B cell (primary cell): ENCODE measurements around the gene SGIP1. TPM values are rescaled to one million over a fixed set of nuclear protein-coding genes. Genes with fewer than 3 reads are reported as not detected.

ENCODE experiments used
- ATAC-seq: fragments of 200-7000 bp; cut with Tn5 transposase; one replicate; pipeline ENCODE4 v1.10.0; 2021; ENCODE audit warnings: low read depth, mild to moderate bottlenecking, moderate number of reproducible peaks, moderate library complexity
- CTCF ChIA-PET: fragments of 350-600 bp; sonication (Branson Sonifier 250); formaldehyde crosslinking; loops from one replicate; lab custom pipeline; 2021; ENCODE audit warnings: antibody characterized with exemption, inconsistent platforms; lab: Charles Lee
- POLR2A ChIA-PET: fragments of 350-600 bp; sonication (Branson Sonifier 250); formaldehyde crosslinking; loops from one replicate; lab custom pipeline; 2021; ENCODE audit warnings: antibody characterized with exemption; lab: Charles Lee
- DNase-seq: peaks from one replicate; pipeline ENCODE4 v3.0.0; 2013
- H2AFZ ChIP-seq: 2 replicates; pipeline ENCODE4 v1.6.1; 2012; ENCODE audit warnings: mild to moderate bottlenecking, low read depth, low read length; ENCODE audit not compliant: insufficient read depth, poor library complexity, severe bottlenecking
- H3K27ac ChIP-seq, 2 donors: 1 replicate in 1 of 2; 2 replicates in 1 of 2; pipeline ENCODE4 v1.5.1; 2012 to 2013; ENCODE audit warnings: low read length in 2 of 2, mild to moderate bottlenecking in 2 of 2, moderate library complexity in 1 of 2
- H3K27me3 ChIP-seq, 4 experiments: fragments of 200-600 bp in 1 of 4; sonication (generic) in 1 of 4; replicated peaks in 1 of 4; 1 replicate in 2 of 4; 2 replicates in 2 of 4; pipeline versions ENCODE4 v1.6.1 to v1.7.0; 2013 to 2016; ENCODE audit warnings: low read length in 3 of 4, mild to moderate bottlenecking in 2 of 4, mixed read lengths in 1 of 4, moderate library complexity in 1 of 4; ENCODE audit not compliant: insufficient read depth in 4 of 4, control insufficient read depth in 3 of 4; ENCODE audit errors: control extremely low read depth in 1 of 4
- H3K36me3 ChIP-seq, 2 experiments: replicated peaks in 1 of 2; 1 replicate in 1 of 2; 2 replicates in 1 of 2; pipeline versions ENCODE4 v1.6.1 to v1.7.1; 2013; ENCODE audit warnings: low read length in 1 of 2; ENCODE audit not compliant: insufficient read depth in 2 of 2, control insufficient read depth in 1 of 2; ENCODE audit errors: control extremely low read depth in 1 of 2, extremely low read depth in 1 of 2
- H3K4me1 ChIP-seq, 2 donors: fragments of 200-600 bp in 1 of 2; sonication (generic) in 1 of 2; 1 replicate in 1 of 2; 2 replicates in 1 of 2; pipeline versions ENCODE4 v1.5.1 to v1.6.1; 2013 to 2017; ENCODE audit warnings: low read length in 2 of 2; ENCODE audit not compliant: control insufficient read depth in 2 of 2, insufficient read depth in 2 of 2
- H3K4me2 ChIP-seq: replicated peaks from 2 replicates; pipeline ENCODE3; 2012; ENCODE audit warnings: mild to moderate bottlenecking, low read depth, low read length; ENCODE audit not compliant: poor library complexity, severe bottlenecking
- H3K4me3 ChIP-seq, 5 experiments: fragments of 200-600 bp in 1 of 5; sonication (generic) in 1 of 5; 1 replicate in 3 of 5; 2 replicates in 2 of 5; pipeline versions ENCODE4 v1.5.1 to v1.7.0; 2011 to 2016; ENCODE audit warnings: low read length in 4 of 5, mild to moderate bottlenecking in 4 of 5, low read depth in 2 of 5, control low read depth in 1 of 5, moderate library complexity in 1 of 5; ENCODE audit not compliant: insufficient read depth in 1 of 5; ENCODE audit errors: control extremely low read depth in 1 of 5, extremely low read depth in 1 of 5
- H3K79me2 ChIP-seq: fragments of 200-600 bp; sonication (generic); one replicate; pipeline ENCODE4 v1.6.0; 2016; ENCODE audit warnings: low read length; ENCODE audit not compliant: control insufficient read depth, insufficient read depth
- H3K9ac ChIP-seq: fragments of 200-600 bp; sonication (generic); 2 replicates; pipeline ENCODE4 v1.6.1; 2017; ENCODE audit warnings: mild to moderate bottlenecking, low read length, moderate library complexity
- H3K9me3 ChIP-seq, 3 donors: one replicate each; pipeline versions ENCODE4 v1.6.1 to v1.7.1; 2013; ENCODE audit warnings: low read length in 2 of 3; ENCODE audit not compliant: control insufficient read depth in 2 of 3, insufficient read depth in 1 of 3; ENCODE audit errors: control extremely low read depth in 1 of 3
- H4K20me1 ChIP-seq: 2 replicates; pipeline ENCODE4 v1.6.0; 2012; ENCODE audit warnings: mild to moderate bottlenecking, low read length; ENCODE audit not compliant: insufficient read depth, control insufficient read depth, poor library complexity, severe bottlenecking
- H3K27ac Mint-ChIP-seq: one replicate; pipeline ENCODE4 v1.8.0; 2021; ENCODE audit warnings: mixed read lengths
- H3K27me3 Mint-ChIP-seq: one replicate; pipeline ENCODE4 v1.8.0; 2021; ENCODE audit warnings: mixed read lengths
- H3K4me1 Mint-ChIP-seq: one replicate; pipeline ENCODE4 v1.8.0; 2021; ENCODE audit warnings: mixed read lengths
- H3K4me3 Mint-ChIP-seq: one replicate; pipeline ENCODE4 v1.8.0; 2021; ENCODE audit warnings: mixed read lengths
- H3K9me3 Mint-ChIP-seq: one replicate; pipeline ENCODE4 v1.8.0; 2022; ENCODE audit warnings: mixed read lengths; ENCODE audit not compliant: insufficient read depth
- EZH2 ChIP-seq: IDR thresholded peaks from 2 replicates; pipeline ENCODE4 v1.6.1; 2012; ENCODE audit warnings: borderline replicate concordance, low read depth, mild to moderate bottlenecking, moderate library complexity, low read length; ENCODE audit not compliant: insufficient read depth, poor library complexity, severe bottlenecking
- WGBS: methylation state at CpG from one replicate; pipeline ENCODE4 v1.1.5; 2013; ENCODE audit warnings: missing lambda C conversion rate; ENCODE audit not compliant: insufficient coverage; 5-methylcytosine and 5-hydroxymethylcytosine counted together
- intact Hi-C: fragments of 100-400 bp; cut with micrococcal nuclease; formaldehyde crosslinking; loops from one replicate; pipeline ENCODE4 v1.10.0; 2022
- polyA plus RNA-seq: library from polyadenylated mRNA; depleted of rRNA; stranded (reverse); fragments of >200 nt; gene quantifications from 2 replicates; pipeline ENCODE4 v1.2.3, GENCODE V29; 2012
- total RNA-seq, 2 donors: library from RNA; stranded (reverse); fragments of 120-200 nt in 1 of 2; gene quantifications; 1 replicate in 1 of 2; 2 replicates in 1 of 2; pipeline versions ENCODE4 v1.2.3 to v1.2.4, GENCODE V29; 2013 to 2022
- TF ChIP-seq, protein P1 (sequence below): fragments of 200-600 bp; IDR thresholded peaks from one replicate; pipeline ENCODE4 v1.8.0; 2022; ENCODE audit warnings: antibody characterized with exemption, mild to moderate bottlenecking

The SGIP1 gene
- total and polyA plus RNA-seq, 2 donors (not counting 1 experiment from before 2014, with no cell fraction given) = not detected

DNA sequence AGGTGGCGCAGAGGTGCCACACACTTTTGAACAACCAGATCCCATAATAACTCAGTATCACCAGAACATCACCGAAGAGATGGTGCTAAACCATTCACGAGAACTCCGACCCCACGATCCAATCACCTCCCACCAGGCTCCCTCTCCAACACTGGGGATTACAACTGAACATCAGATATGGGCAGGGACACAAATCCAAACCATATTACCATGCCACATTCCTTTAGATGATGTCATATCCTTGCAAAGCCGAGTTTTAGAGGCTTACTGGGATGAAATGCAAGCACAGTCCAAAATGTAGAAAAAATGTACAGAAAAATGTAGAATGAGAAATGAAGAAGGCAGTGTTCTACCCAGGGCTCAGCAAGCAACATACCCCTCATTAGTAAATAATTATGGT lies 64.7 kb downstream of the SGIP1 start:
- Histone ChIP-seq H3K9ac (no peak overlapping the region), H2AFZ (no peak overlapping the region), H3K4me3 (no peak overlapping the region), H4K20me1 (no peaks in the 10 kb centered on the region), H3K79me2 (no peaks in the 10 kb centered on the region), H3K4me2 (no peak overlapping the region), H3K27ac (no peak overlapping the region), H3K27me3 (peaks cover 0 to 3% (median 0%) of the 10 kb centered on the region in 4 experiments), H3K4me1 (no peaks in the 10 kb centered on the region), H3K9me3 (no peaks in the 10 kb centered on the region), H3K36me3 (no peaks in the 10 kb centered on the region)
- DNase-seq = no peak
- no peak overlapping the region for H3K4me3 Mint-ChIP-seq
- intact Hi-C loops = no loop called here
- CTCF ChIA-PET = no interaction called here
- H3K9me3 Mint-ChIP-seq = no peaks in the 10 kb centered on the region
- peaks cover 27% of the 10 kb centered on the region for H3K27me3 Mint-ChIP-seq
- no peaks in the 10 kb centered on the region for H3K4me1 Mint-ChIP-seq
- 95% methylated on average over 4 of the region's 6 CpGs for WGBS
- no peak overlapping the region for H3K27ac Mint-ChIP-seq
- no peak for ATAC-seq
- TF ChIP-seq, protein P1, sequence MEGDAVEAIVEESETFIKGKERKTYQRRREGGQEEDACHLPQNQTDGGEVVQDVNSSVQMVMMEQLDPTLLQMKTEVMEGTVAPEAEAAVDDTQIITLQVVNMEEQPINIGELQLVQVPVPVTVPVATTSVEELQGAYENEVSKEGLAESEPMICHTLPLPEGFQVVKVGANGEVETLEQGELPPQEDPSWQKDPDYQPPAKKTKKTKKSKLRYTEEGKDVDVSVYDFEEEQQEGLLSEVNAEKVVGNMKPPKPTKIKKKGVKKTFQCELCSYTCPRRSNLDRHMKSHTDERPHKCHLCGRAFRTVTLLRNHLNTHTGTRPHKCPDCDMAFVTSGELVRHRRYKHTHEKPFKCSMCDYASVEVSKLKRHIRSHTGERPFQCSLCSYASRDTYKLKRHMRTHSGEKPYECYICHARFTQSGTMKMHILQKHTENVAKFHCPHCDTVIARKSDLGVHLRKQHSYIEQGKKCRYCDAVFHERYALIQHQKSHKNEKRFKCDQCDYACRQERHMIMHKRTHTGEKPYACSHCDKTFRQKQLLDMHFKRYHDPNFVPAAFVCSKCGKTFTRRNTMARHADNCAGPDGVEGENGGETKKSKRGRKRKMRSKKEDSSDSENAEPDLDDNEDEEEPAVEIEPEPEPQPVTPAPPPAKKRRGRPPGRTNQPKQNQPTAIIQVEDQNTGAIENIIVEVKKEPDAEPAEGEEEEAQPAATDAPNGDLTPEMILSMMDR = no peak
- no peak for TF ChIP-seq EZH2
- POLR2A ChIA-PET = no interaction called here

DNA sequence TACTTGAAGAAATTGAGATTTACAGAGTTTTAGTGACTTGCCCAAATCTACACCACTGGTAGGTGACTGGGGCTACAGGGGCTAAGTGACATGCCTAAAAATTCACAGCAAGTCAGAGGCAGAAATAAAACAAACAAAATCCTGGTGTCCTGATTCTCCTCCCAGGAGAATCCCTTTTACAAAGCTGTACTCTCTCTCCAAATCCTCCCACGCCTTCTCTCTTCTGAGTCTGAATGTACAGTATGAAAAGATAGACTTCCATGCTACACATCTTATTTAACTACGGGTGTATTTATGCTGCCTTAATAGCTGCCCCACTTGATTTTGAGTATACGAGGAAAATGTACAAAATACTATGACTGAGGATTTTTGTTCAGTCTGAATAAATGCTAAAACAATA lies 65.4 kb downstream of the SGIP1 start:
- Histone ChIP-seq H3K4me1 (no peaks in the 10 kb centered on the region), H2AFZ (no peak overlapping the region), H3K9me3 (no peaks in the 10 kb centered on the region), H3K27me3 (peaks cover 0 to 3% (median 0%) of the 10 kb centered on the region in 4 experiments), H4K20me1 (no peaks in the 10 kb centered on the region), H3K4me3 (no peak overlapping the region), H3K9ac (no peak overlapping the region), H3K36me3 (no peaks in the 10 kb centered on the region), H3K27ac (no peak overlapping the region), H3K79me2 (no peaks in the 10 kb centered on the region), H3K4me2 (no peak overlapping the region)
- WGBS = no CpG with 5 or more reads among the region's 3 CpGs
- ChIA-PET CTCF (no interaction called here), POLR2A (no interaction called here)
- DNase-seq (no peak), ATAC-seq (no peak)
- intact Hi-C loops = no loop called here
- TF ChIP-seq, protein P1 = no peak
- TF ChIP-seq EZH2 = no peak
- no peak overlapping the region for H3K4me3 Mint-ChIP-seq
- H3K27ac Mint-ChIP-seq = no peak overlapping the region
- H3K9me3 Mint-ChIP-seq = no peaks in the 10 kb centered on the region
- H3K27me3 Mint-ChIP-seq = peaks cover 31% of the 10 kb centered on the region
- H3K4me1 Mint-ChIP-seq = no peaks in the 10 kb centered on the region
